OCI-LY7 (cell line): ENCODE data around the gene CDC42BPB.

Experiments
- EZH2phosphoT487 ChIP-seq: fragments of 200-600 bp; sonication (generic); IDR thresholded peaks from 2 replicates; pipeline ENCODE4 v1.6.1; 2018; ENCODE audit warnings: low read depth, borderline replicate concordance, mild to moderate bottlenecking, mixed run types, antibody characterized with exemption, low read length, moderate library complexity, mixed read lengths
- TF ChIP-seq, protein P1 (sequence below): fragments of 200-600 bp; sonication (generic); conservative IDR thresholded peaks from 2 replicates; pipeline ENCODE4 v1.5.1; 2014; ENCODE audit warnings: mild to moderate bottlenecking, antibody characterized with exemption, low read length, moderate library complexity, mixed read lengths

DNA sequence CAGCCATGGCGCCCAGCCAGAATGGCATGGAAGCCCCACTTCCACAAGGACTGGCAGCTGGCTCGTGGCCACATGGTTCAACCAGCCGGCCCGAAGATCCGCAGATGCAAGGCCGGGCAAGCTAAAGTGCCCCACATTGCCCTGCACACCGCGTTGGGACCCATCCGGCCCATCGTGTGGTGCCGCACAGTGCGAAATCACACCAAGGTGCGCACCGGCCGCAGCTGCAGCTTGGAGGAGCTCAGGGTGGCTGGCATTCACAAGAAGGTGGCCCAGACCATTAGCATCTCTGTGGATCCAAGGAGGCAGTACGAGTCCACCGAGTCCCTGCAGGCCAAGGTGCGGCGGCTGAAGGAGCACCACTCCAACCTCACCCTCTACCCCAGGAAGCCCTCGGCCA, 15.9 kb downstream of the CDC42BPB start:
- TF ChIP-seq, protein P1, sequence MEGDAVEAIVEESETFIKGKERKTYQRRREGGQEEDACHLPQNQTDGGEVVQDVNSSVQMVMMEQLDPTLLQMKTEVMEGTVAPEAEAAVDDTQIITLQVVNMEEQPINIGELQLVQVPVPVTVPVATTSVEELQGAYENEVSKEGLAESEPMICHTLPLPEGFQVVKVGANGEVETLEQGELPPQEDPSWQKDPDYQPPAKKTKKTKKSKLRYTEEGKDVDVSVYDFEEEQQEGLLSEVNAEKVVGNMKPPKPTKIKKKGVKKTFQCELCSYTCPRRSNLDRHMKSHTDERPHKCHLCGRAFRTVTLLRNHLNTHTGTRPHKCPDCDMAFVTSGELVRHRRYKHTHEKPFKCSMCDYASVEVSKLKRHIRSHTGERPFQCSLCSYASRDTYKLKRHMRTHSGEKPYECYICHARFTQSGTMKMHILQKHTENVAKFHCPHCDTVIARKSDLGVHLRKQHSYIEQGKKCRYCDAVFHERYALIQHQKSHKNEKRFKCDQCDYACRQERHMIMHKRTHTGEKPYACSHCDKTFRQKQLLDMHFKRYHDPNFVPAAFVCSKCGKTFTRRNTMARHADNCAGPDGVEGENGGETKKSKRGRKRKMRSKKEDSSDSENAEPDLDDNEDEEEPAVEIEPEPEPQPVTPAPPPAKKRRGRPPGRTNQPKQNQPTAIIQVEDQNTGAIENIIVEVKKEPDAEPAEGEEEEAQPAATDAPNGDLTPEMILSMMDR = no peak
- no peak for TF ChIP-seq EZH2phosphoT487
